Myocyte (in vitro differentiated cells): Measurements from ENCODE around the gene HDLBP. TPM values are rescaled to one million over a fixed set of nuclear protein-coding genes. Genes with fewer than 3 reads are reported as not detected.
"Not testable (repeated sequence)": the region's sequence is repeated elsewhere in the genome, so short reads cannot be mapped to it uniquely, and the experiment has no call there.

Experiments used
- DNase-seq: peaks from one replicate; pipeline ENCODE4 v3.0.0-alpha.2; 2012; ENCODE audit warnings: low read depth
- total RNA-seq: library from RNA; depleted of rRNA; stranded (reverse); fragments of >200 nt; gene quantifications from 2 replicates; pipeline ENCODE4 v1.2.3, GENCODE V29; 2014

Gene HDLBP
- total RNA-seq, 1 donor from 2014 or later: 661 TPM

- not testable (repeated sequence) for DNase-seq
These were observed 118.2 kb downstream of the HDLBP start for GRCh38 chr2:241197246-241197645.

- no peak for DNase-seq
These were observed 119.9 kb downstream of the HDLBP start for GRCh38 chr2:241195506-241196130.

- peak; percentile 53 for DNase-seq
These were observed 120.7 kb downstream of the HDLBP start for GRCh38 chr2:241194811-241195210.

GRCh38 chr2:241193271-241193670 lies 122.2 kb downstream of the HDLBP start:
- DNase-seq: peak; percentile 41

GRCh38 chr2:241191081-241191480 lies 124.4 kb downstream of the HDLBP start:
- DNase-seq: no peak

GRCh38 chr2:241190291-241190981 lies 125.0 kb downstream of the HDLBP start:
- no peak for DNase-seq

GRCh38 chr2:241189856-241190201 lies 125.6 kb downstream of the HDLBP start:
- DNase-seq: no peak

- DNase-seq: no peak
These were observed 126.2 kb downstream of the HDLBP start for GRCh38 chr2:241189093-241189855.

- DNase-seq: no peak
These were observed 126.9 kb downstream of the HDLBP start, which contains the start of gene ANO7 for GRCh38 chr2:241188361-241189092. TSS of gene ANO7 (plus strand) at chr2:241188677. CDS start at chr2:241190064, 1,387 bp downstream.

GRCh38 chr2:241187918-241188234 lies 127.6 kb downstream of the HDLBP start:
- DNase-seq: no peak

GRCh38 chr2:241187101-241187917 lies 128.2 kb downstream of the HDLBP start:
- no peak for DNase-seq

- DNase-seq: no peak
These were observed 129.5 kb downstream of the HDLBP start for GRCh38 chr2:241185961-241186360.

- no peak for DNase-seq
These were observed 130.6 kb downstream of the HDLBP start for GRCh38 chr2:241184901-241185300.

- DNase-seq: no peak
These were observed 132.3 kb downstream of the HDLBP start for GRCh38 chr2:241183221-241183620.

GRCh38 chr2:241182531-241183133 lies 132.8 kb downstream of the HDLBP start:
- no peak for DNase-seq

GRCh38 chr2:241182126-241182525 lies 133.3 kb downstream of the HDLBP start:
- no peak for DNase-seq

- no peak for DNase-seq
These were observed 135.0 kb downstream of the HDLBP start for GRCh38 chr2:241180495-241180894.

GRCh38 chr2:241179899-241180298 lies 135.6 kb downstream of the HDLBP start:
- DNase-seq: no peak

GRCh38 chr2:241178961-241179360 lies 136.5 kb downstream of the HDLBP start:
- DNase-seq: no peak
